HG03159 (cell line): ENCODE data around the gene PCNX1.

ENCODE experiments used
- ATAC-seq: cut with Tn5 transposase; IDR thresholded peaks from one replicate; pipeline ENCODE4 v1.9.1; 2021; ENCODE audit warnings: mild to moderate bottlenecking, moderate library complexity; ENCODE audit not compliant: unreplicated experiment

The PCNX1 gene

DNA sequence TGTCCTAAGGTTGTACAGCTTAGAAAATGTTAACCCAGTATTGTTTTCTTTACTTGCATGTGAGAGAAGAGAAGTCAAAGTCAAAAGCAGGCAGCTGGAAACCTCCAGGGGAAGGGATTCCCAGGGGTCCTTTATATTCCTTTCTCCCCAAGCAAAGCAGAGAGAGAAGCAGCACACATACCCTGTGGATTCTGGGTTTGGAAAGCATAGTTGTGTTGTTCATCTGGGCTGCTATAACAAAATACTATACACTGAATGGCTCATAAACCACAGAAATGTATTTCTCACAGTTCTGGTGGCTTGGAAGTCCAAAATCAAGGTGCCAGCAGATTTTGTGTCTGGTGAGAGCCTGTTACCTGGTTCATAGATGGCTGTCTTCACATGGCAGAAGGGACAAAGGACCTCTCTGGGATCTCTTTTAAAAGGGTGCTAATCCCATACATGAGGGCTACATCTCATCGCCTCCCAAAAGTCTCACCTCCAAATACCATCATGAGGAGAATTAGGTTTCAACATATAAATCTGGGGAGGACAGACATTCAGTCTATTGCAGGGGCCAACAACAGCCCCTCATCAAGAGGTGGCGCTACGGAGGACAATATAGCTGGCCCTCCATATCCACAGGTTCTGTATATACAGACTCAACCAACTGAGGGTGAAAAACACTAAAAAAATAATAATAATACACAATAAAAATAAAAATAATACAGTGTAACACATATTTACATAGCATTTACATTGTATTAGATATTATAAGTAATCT, 19.3 kb upstream of the PCNX1 start:
- no peak for ATAC-seq

DNA sequence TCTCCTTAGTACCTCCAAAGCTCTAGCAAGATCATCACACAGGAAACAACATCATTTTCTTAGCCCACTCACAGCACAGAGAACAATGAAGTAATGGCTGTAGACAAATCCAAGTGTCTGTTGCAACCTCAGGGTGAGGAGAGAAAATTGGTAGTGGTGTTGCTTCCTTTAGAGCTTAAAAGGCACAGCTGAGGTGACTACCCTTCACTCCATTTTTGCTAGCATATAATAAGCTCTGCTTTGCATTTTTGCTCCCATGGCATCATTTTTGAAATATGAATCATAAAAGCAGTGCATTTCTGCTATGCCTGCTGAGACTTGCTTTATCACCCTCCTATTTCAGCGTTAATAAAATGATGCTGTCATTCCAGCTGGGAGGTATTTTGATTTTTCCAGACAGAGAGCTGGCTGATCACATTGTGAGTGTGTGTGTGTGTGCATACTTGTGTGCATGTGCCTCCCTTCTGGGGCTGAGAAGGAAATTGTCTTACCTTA, 18.5 kb upstream of the PCNX1 start:
- ATAC-seq, result no peak

DNA sequence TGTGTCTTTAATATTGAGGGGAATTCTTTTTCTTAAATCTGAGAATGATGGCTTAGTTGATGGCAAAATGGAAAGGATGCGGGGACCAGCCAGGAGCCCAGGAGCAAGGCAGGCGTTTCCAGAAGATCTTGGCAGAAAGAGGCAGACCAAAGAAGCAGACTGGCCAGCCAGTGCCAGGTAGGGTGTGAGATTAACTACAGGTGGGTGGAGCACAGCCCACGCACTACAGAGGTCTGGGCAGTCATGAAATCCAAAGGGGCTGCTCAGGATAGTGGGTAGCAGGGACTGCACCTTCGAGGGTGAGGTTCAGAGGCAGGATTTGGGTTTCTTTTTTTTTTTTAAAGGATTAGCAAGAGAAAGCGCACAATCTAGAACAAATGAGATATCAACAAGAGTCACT, 17.7 kb upstream of the PCNX1 start:
- no peak for ATAC-seq

DNA sequence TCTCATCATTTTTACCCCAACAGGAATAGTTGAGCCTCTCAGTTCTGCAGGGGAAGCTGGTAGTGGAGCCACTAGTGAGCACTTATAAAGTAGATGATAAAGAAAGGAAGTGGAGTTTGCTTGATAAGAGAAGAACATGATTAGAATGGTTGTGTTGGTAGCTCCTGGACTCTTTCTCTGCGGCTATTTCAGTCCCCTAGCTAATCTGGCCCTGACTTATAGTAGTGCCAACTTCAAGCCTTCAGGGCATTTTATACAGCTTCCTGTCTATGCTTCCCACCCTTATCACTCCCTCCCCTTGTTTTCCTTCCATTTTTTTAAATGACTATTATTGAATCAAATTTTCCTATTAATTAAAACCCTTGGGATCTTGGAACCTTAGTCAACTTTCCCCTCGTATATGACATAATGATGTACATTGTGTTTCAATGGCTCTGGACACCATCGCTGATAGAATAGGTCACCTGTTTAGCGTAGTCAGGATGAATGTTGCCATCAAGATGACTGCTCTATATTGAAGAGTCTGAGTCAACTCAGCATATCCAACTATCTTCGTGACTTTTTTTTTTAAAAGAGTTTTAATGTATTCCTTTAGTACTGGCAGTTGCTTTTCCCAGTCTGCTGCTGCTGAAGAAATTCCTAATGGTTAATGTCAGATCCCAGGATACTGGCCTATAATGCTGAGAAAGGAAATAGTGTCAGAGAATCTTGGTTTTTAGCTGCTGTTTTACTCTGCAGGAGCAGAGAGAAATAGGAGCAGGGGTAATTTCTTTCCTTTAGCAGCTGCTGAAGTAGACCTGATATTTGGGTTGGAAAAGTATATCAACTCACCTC, 16.2 kb upstream of the PCNX1 start:
- ATAC-seq, result no peak

DNA sequence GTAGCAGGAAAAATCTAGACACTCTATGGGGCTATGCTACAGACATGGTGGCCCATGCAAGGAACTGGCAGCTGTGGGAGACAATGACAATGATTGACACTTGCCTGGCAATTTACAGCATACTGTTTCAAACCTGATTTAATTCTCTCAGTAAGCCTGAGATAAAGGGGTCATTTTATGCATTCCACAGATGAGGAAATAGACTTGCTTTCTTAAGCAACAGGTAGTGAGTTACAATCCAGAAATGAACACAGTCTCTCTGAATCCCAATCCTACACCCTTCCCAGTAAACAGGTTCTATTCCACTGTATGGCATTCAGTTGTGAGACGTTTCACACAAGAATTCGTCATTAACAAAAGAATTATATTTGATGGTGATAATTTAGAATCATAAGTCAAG, 15.5 kb upstream of the PCNX1 start:
- no peak for ATAC-seq

DNA sequence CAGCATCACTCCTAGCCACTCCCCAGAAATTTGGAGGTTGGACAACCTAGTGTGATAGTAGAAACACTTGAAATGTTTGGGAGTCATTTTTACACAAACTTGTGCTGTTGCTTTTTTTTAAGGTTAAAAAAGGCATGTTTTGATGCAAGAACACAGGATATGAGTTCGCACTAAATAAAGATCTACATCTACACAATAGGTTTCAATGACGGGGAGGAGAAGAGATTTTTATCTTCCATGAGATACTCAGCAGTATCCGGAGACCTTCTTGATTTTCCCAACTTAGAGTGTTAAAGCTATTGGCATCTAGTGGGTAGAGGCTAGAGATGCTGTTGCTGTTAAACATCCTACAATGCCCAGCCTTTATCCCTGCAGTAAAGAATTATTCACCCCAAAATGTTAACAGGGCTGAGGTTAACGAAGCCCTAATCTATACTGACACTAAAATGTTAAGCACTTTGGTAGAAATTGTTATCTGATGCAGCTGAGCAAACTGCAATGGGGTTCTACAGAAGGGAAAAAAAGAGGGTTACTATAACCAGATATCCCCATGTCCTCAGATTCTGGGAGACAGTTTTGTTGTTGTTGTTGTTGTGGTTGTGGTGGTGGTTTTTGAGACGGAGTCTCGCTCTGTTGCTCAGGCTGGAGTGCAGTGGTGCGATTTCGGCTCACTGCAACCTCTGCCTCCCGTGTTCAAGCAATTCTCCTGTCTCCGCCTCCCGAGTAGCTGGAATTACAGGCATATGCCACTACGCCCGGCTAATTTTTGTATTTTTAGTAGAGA, 14.0 kb upstream of the PCNX1 start:
- ATAC-seq, result no peak

DNA sequence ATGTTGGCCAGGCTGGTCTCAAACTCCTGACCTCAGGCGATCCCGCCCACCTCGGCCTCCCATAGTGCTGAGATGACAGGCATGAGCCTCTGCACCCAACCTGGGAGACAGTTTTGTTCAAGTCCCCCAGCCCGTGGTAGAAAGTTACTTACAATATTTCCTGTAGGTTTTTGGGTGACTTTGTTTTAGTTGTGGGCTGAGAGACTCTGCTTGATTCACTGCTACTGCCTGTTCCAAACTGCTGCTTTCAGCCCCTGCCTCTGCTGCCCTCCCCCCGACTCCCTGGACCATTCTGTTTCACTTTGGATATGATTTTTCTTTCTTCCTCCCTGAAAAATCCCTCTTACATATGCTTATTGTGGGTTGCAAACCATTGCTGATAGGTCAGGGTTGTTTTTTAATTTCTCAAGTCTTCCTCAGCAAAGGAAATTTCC, 13.4 kb upstream of the PCNX1 start:
- no peak for ATAC-seq

DNA sequence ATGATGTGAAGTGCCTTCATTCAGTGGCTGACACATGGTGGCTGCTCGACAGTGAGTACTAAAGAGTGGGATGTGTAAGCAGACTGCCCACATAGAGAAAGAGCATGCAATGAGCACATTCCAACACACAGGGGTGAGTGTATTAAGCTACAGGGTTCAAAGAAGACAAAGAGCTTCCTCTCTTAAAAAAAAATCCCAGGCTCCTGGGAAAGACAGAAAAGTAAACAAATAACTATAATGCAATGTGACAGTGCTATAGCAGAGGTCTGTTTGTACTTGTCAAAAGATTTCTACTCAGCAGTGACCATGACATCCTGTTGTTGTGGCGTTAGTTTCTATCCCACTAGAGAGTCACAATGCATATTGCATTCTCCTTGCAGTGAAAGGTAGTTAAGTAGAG, 12.4 kb upstream of the PCNX1 start:
- ATAC-seq, result no peak

DNA sequence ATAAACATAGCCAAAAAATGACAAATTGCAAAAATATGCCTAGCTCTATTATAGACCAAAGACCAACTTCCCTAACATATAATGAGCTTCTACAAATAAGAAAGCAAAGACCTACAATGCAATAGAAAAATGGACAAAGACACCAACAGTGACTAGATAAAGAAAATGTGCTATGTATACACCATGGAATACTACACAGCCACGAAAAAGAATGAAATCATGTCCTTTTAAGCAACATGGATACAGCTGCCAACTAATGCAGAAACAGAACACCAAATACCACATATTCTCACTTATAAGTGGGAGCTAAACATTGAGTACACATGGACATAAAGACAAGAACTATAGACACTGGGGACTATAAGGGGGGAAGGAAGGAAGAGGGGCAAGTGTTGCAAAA, 10.9 kb upstream of the PCNX1 start:
- ATAC-seq, result no peak

DNA sequence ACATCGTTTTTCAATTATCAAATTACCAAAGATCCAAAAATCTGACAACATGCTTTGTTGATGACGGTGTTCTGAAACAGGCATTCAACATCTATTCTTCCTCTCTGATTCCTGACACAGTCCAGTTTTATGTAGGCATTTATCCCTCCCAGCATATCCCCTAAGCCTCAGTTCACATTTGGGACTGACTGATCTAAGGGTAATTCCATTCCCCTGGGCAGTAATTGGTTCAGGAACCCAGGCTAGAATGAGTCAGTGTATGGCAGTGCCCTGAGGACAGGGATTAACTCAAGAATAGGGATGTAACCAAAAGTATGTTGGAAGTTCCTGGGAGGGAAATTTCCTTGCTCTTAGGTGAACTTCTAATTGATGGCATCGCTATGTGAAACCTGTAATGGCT, 10.3 kb upstream of the PCNX1 start:
- ATAC-seq, result no peak

DNA sequence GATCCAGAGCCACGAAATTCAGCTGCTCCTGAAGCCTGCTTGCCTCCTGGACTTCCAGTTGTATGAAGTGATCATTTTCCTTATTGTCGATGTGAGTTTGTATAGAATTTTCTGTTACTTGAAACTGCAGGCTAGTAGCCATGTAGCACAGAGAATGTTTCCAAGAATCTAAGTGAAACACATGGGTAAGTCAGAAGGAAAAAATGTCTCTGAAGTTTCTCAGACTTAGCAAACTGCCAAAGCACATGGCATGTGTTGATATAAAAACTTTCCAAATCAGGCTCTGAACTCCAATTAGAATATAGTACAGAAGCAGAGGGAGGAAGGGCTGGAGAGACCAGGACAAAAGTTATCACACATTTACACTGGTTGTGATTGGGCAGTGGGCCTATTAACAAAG, 9.8 kb upstream of the PCNX1 start:
- no peak for ATAC-seq

DNA sequence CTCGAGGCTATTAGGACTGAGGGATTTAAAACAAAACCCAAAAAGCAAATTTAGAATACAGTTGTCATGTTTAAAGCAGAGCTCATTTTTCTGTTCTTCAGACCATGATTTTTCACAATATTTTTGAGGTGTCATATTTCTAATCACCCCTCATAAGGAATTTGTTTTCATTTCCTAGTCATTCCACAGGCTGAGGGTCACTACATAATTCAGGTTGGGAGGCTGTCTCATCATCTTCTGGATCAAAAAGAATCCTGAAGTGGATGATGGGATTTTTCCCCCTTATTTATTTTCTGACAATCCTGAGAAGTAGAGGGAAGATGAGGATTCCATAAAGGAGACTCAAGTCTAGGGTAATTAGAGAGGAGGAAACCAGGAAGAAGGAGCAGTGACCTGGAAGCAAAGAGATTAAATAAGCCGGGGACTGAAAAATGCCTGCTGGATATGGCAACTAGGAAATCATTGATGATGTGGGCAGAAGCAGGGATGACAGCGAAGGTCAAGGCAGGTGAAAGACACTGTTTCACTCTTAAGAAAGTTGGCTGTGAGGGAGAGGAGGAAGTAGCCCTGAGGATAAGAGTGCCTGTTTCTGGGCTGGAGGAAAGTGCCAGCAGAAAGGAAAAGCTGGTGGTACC, 9.0 kb upstream of the PCNX1 start:
- ATAC-seq, result no peak

DNA sequence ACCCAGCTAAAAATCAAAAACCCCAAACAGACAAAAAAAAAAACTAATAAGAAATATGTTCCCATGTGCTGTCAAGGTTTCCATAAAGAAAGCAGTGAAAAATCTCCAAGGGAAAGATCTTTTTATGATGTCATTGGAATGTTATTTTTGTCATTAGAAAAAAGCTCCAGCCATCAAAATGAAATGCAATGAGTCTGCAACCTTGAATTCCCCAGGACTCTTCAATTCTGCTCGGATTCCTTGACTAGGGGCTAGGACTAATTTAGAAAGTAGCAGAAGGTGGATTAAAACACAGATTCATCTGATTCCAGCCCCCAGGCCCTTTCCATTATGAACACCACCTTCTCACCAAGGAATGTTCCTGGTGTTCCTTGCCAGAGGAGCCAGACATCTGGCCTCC, 6.0 kb upstream of the PCNX1 start:
- no peak for ATAC-seq

DNA sequence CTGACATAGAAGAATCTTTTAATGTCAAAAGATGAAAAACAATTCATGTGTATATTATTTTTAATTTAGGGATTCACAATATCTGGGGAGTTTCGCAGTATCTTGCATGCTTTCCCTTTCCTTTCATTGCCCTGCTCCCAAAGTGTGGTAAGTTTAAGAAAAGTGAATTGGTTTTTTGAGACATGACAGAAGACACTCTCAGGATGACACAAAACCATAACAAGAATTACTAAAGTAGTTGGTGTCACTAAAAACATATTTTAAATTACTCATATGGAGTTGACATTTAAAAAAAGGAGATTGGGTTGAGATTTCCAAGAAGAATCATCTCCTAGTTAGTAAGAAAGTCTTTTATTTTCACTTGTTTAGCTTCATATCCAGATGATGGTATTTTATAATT, 5.1 kb upstream of the PCNX1 start:
- no peak for ATAC-seq

DNA sequence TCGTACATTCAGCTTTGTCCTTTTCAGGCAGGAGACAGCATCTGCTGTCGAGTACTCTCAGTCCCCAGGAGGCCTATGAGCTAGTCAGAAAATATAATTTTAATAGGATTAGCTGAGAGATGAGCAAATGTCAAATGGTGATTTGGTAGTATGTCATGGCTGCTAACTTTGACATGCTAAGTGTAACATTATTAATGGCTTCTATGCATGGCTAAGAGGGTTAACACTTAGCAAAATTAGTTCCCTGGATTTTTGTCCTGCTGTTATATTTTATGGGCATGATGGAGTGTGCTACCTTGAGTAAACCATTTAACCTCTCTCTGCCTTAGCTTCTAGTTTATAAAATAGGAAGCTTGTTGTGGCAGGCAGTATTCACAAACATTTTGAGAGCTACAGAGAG, 2.9 kb upstream of the PCNX1 start:
- no peak for ATAC-seq

DNA sequence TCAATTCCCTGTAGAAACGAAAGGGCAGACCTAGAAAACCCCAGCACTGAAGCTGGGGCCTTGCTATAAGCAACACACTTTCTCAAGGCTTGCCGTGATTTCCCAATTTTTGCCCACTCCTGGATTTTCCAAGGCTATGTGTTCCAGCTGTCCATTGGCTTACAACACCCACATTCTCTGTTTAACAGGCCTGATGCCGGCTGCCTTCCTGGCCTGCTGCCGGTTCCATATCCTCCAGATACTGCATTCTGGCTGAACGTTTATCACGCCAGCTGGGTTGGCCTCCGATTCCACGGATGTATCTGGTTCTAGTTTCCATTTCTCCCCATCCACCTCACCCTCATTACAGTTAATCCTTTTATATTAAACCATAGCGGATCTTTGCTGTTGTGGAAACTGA, 2.0 kb upstream of the PCNX1 start:
- ATAC-seq, result no peak

DNA sequence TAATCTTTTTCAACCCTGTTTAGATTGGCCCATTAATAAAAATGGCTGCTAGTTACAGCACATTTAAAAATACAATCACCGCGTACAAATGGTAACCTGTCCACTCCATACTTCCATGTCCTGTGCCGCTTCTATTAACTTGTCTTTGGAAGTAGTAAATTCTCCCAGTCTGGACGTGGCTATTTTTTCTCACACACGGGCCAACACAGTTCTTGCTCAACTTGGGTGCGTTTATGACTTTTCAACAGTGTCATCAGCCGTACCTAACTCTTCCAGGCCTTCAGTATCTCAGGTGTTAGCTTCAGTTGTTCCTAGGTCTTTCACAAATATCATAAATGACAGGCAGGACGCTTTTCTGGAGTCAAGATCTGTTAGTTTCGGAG, 475 bp upstream of the PCNX1 start:
- no peak for ATAC-seq

DNA sequence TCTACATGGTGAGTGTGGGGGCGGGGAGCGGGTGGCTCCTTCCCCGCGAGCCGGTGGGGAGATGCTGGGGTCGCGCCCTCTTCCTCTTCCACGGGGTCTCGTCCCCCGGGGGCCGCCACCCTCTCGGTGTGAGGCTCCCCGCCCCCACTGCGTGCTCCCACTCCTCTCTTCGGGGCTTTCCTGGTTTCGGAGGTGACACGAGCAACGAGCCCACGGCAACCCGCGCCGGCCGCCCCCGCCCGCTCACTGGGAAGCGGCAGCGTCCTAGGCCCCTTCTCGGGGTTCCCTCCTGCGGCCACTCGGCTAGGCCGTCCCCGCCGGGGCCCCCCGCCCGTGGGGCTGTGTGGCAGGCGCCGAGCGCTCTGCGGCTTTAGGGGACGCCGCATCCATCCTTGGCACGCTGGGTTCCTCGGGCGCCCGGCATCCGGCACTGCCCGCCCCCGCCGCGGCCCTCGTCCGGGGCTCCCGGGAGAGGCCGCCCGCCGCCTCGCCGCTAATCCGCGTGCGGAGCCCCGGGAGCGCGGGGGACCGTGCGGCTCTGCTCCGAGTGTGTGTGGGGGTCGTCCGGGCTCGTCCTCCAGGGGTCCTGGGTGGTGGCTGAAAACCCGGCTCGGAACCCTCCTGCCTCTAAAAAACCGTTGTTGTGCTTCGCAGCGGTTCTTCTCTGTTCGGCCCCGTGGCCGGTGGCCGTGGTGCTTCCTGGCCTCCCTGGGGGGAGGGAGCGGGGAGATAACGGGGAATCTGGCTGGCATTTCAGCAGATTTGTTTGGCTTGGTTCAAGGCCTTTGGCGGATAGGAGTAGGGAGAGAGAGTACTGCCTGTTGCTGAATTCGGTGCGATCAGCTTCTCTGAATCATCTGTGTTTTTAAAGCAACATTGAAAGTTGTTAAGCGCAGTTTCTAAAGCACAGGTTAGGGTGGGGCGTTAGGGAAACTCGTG, 1.0 kb downstream of the PCNX1 start:
- ATAC-seq, result peak; percentile 22

DNA sequence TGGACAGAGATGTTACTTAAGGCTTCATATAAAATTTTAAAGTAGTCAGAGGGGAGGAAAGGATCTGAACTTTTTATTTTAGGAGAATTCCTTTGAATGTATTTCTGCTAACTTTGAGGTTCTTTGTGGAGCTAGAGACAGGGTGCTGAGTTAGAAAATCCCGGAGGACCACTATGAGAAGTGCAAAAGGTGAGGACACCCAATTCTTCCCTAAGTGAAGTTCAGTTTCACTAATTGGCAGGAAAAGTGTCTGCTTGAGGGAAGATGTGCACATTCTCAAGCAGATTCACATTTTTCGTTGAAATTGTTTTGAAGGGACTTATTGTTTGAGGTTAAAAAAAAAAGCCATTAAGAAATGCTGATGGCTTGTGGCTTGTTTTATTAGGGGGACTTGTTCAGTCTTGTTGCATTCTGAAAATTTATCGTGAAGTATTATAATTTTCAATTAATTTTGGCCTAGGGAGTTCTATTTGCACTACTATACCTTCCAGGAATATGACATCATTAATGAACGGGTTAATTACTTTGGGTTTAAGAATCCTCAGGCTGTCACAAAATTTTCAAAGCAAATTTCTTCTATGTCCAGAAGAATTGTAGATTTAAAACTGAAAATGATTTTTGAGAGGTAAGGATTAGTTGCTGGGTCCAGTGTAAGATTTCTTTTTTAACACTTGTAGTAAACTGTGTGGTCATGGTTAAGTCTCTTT, 1.8 kb downstream of the PCNX1 start:
- ATAC-seq, result no peak
